Measurements from ENCODE around the gene WFDC8.

The WFDC8 gene

GRCh38 chr20:45502561-45502960 lies 76.5 kb downstream of the WFDC8 start:
- Mint-ChIP-seq H3K36me3 (ENCODE audit: insufficient read depth) (no peaks in the 10 kb centered on the region), H3K9me3 (no peaks in the 10 kb centered on the region), H3K27me3 (peaks cover 55 to 84% of the 10 kb centered on the region in 2 donors), H3K4me3 (no peak overlapping the region), H3K27ac (no peak overlapping the region), H3K4me1 (ENCODE audit: low read depth in 2 of 2) (no peaks in the 10 kb centered on the region)
- ATAC-seq (replicated peaks) (no peak), DNase-seq (no peak)

Measured in effector memory CD8-positive, alpha-beta T cell (primary cell).